NCI-H1048 (cell line): ENCODE data around the gene VPS25.
"Not testable (repeated sequence)": the region's sequence is repeated elsewhere in the genome, so short reads cannot be mapped to it uniquely, and the experiment has no call there.

Source experiments
- DNase-seq: peaks from one replicate; lab custom pipeline; 2025; lab: John Stamatoyannopoulos, UW

VPS25 gene

DNA sequence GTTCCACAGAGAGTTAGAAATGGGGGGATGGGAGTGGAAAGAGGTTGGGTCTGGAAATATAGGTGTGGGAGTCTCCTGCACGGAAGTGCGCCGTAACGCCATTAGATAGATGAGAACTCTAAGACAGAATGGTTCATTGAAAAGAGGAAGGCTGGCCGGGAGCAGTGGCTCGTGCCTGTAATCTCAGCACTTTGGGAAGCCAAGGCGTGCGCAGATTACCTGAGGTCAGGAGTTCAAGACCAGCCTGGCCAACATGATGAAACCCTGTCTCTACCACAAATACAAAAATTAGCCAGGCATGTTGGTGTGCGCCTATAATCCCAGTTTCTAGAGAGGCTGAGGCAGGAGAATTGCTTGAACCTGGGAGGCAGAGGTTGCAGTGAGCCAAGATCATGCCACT is 5.2 kb upstream of the VPS25 start:
- not testable (repeated sequence) for DNase-seq

DNA sequence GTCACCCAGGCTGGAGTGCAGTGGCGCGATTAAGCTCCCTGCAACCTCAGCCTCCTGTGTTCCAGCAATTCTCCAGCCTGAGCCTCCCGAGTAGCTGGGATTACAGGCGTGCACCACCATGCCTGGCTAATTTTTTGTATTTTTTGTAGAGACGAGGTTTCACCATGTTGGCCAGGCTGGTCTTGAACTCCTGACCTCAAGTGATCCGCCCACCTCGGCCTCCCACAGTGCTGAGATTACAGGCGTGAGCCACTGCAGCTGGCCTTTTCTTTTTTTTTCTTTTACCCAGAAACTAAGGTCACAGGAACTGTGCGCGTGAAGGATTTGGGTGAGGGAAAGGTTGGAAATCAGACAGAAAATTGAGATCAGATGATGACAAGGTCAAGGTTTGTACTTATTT is 3.3 kb upstream of the VPS25 start:
- DNase-seq, result not testable (repeated sequence)

DNA sequence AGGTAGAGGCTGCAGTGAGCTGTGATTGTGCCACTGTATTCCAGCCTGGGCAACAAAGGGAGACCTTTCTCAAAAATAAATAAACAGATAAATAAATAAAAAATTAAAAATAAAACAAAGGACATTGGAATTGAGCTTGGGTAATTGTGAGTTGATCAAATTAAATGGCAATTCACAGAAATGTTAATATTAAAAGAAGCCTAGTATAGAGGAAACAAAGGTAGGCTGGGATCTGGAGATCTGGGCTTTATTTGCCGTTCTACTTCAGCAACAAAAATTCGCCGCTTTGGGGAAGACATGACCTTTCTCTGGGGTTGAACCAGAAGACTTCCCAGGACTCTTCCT is 332 bp upstream of the VPS25 start:
- no peak for DNase-seq

DNA sequence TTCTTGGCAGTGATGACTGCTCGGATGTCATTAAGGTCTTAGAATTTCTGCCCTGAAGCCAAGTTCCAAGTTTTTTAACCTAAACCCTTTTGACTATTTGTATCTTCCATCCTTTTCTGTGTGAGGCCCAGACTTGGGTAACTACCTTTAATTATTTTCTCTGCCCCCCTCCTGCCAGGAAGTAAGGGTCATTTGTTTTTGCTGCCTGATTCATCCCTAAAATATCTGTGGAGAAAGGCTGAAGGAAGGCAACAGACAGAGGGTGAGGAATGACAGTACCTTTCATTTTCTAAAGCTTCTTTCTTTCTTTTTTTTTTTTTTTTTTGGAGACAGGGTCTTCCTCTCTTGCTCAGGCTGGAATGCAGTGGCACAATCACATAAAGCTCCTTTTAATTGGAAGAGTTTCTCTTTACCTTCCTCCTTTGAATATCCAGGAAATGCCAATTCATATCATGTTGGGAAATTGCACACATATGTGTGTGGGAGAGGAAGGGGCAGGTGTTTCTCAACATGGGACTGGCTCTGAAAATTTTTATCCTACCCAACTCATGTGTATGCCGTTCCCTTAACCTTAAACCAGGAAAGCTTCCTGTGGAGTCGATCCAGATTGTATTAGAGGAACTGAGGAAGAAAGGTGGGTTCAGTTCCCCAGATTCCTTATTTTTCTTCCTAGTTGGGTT is 957 bp downstream of the VPS25 start:
- DNase-seq, result no peak

DNA sequence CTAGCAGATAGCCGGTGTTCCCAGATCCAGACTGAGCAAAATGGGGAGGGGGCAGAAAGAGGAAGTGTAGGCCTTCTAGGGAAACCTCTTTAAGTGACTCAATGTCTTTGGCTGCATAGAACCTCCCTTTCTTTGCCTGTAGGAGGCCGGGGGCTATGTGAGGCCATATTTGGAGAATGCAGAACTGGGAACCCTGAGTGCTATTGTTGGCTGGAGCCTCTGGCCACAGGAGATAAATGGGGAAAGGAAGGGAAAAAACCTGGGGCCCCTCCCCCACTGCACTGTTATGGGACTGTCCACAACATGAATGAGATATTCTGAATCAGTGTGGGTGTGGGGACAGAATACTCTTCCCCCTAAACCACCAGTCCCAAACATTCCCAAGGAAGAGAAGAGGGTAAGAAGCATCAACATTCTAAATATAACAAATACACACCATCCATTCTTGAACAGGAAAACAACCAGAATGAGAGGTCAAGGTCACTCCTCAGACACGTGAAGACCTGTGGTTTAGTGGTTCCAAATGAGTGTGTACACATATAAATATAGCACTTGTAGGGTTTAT is 2.4 kb downstream of the VPS25 start:
- no peak for DNase-seq

DNA sequence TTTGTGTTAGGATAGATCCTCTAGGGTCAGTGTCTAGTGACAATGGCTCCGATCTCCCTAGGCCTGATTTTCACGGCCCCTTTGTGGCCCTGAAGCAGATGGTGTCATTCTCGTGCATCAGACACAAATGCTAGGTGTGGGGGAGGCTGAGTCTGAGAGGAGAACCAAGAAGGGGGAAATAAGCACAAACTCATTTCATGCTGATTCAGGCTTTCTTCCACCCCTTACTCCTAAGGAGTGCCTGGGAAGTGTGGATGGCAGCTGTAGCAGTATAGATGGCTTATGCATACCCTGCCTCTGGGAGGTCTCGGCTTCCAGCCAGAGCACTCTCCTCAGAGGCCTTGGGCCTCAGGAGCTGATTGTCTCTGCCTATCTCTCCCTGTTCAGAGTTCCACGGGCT is 5.3 kb downstream of the VPS25 start:
- DNase-seq, result no peak

DNA sequence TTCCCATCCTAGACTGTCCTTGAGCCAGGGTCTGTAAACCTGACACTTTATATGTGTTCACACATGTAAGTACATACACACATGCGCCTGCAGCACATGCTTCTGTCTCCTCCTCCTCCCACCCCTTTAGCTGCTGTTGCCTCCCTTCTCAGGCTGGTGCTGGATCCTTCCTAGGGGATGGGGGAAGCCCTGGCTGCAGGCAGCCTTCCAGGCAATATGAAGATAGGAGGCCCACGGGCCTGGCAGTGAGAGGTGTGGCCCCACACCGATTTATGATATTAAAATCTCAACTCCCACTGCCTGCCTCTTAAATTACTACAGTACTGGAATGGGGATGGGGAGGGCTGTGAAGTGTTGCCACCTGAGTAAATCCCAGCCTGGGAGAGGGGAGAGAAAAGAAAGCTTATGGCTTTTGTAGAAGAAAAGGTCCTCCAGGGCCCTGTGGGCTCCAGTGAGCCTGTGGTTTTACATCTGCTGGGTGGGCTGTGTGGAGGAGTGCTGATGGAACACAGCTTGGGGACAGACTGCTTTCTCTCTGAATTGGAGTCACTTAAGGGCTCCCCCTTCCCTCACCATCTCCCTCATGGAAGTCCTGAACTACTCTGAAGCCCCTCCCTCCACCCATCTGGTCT is 6.2 kb downstream of the VPS25 start:
- DNase-seq, result no peak

DNA sequence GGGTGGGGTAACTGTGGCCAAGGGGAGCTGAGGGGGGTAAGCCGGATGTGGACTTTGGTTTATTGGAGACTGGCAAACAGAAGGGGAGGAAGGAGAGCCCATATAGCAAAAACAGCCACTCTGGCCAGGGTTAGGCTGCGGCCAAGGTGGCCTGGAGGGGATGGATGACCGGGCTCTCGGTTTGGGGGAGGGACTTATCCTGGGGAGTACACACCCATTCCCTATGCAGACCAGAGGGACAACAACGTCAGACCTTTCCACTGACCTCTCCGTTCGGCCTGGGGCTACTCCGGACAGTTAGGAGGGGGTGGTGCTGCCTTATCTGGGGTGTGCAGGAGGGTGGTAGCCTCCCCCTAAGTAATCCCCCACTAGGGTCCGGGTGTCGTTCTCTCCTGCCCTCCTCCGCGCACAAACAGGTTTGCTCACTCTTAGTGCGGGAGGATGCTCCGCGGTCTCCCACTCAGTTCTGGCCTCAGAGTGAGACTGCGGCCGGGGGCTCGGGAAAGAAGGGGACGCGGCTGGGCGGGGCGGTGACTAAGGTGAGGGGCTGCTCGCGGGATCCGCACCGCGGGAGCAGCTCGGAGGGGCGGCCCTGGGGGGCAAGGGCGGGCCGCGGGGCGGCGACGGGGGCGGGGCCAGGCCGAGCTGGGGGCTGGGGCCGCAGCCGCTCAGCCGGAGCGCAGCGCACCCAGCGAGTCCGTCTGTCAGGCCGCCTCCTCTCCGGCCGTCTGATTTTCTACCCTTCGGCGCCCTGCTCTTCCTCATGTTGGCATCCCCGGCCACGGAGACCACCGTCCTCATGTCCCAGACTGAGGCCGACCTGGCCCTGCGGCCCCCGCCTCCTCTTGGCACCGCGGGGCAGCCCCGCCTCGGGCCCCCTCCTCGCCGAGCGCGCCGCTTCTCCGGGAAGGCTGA is 6.9 kb downstream of the VPS25 start, which contains the start of gene WNK4:
Gene WNK4, plus strand, starts transcription at position 675 of the 915 bp plus-strand sequence. Its CDS starts 89 bp downstream, at position 764.
- no peak for DNase-seq

DNA sequence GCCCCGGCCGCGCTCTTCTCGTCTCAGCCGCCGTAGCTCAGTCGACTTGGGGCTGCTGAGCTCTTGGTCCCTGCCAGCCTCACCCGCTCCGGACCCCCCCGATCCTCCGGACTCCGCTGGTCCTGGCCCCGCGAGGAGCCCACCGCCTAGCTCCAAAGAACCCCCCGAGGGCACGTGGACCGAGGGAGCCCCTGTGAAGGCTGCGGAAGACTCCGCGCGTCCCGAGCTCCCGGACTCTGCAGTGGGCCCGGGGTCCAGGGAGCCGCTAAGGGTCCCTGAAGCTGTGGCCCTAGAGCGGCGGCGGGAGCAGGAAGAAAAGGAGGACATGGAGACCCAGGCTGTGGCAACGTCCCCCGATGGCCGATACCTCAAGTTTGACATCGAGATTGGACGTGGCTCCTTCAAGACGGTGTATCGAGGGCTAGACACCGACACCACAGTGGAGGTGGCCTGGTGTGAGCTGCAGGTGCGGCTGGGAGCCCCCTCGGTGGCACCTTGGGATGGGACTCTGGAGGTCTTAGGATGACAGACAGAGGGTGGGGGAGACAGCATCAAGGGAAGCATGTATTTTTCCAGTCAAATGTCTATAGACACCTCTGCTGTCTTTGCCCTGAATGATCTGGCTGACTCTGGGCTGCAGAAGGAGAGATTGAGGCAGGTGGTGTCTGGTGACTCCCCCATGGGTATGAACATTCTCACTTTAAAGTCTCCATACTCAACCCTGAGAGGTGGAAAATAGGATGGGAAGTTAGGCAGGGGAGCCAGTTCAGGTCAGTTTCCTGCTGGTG is 7.8 kb downstream of the VPS25 start:
- no peak for DNase-seq

DNA sequence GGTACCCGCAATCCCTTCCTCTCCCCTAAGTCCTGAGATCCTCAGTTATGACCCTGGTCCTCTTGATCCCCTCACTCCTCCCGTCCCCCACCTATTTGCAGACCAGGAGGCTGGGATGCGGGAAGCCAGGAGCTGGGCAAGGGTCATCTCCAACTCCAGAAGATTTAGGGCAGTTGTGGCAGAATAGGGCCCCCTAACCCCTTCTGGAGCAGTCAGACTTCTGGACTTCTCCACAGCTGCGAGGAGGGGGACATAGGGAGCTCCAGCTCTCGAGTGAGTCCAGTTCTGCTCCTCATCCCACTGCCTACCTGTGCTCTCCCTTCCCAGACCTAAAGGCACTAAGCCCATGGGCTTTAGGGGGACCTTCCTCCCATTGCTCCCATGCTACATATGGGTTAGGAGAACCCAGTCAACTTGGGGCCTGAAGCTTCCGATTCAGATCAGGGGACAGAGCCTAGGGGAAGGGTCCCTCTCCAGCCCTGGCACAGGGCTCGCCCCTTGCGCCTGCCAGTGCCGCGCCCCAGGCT is 8.5 kb downstream of the VPS25 start:
- DNase-seq, result no peak

DNA sequence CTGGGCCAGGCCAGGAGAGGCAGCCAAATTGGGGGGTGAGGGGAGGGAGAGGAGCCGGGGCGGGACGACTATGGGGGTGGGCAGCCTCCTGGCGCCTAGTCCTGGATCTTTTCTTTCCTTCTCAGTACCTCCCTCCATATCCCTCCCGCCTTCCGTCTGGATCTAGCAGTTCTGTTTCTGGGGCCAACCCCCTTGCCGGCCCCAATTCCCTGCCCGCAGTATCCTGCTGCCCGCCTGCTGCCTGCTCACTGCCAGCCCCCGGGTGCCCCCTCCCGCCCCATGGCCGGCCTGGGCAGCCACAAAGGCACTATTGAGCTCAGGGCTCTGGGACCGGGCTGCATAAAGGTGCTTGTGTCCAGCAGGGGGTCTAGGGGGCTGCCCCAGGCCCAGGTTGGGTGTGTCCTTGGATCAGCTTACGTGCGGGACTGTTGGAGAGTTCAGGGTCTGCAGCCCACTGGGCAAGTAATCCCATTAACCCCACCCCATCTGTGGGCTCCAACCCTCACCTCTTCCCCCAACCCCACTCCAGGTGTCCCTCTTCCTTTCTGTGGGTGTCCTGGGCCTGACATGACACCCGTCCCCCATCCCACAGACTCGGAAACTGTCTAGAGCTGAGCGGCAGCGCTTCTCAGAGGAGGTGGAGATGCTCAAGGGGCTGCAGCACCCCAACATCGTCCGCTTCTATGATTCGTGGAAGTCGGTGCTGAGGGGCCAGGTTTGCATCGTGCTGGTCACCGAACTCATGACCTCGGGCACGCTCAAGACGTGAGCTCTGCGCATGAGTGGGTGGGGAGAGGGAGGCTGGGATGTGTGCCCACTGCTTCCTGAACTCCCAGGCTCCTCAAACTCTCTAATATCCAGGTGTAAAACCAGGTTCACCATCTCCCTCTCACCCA is 9.2 kb downstream of the VPS25 start:
- DNase-seq, result no peak

DNA sequence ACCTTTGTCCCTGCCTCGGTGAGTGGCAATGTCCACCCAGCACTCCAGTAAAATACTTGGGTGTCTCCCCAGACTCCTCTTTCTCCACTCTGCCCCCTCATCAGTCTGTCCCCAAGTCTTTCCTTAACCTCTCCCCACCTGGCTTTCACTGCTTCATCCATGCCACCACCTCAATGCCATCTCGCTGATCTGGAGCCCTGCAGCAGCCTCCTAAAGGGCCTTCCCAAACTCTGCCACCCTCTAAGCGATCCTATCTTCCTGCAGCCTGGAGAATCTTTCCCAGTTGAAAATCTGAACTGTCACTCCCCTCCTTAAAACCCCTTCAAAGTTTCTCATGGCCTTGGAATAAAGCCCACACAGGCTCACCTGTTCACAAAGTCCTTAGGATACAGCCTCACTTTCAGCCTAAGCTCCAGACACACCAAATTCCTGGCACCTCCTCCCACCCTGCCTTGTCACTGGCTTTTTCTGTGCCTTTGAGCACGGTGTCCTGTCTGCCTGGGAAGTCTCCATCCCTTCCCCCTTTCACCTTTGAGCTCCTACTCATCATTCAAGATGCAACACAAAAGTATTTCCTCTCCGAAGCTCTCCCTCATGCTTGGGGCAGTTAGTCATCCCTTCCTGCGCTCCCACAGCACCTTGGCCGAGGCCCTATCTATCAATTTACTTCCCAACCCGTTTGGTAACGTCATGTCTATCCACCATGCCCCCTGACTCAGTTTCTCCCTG is 10.0 kb downstream of the VPS25 start:
- DNase-seq, result no peak

DNA sequence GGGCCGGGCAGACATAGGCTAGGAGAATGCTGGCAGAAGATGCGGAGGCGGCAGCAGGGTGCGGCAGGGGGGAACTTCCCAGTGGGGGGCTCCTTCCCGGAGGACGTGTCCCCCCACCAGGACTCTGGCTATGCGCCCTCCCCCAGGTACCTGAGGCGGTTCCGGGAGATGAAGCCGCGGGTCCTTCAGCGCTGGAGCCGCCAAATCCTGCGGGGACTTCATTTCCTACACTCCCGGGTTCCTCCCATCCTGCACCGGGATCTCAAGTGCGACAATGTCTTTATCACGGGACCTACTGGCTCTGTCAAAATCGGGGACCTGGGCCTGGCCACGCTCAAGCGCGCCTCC is 10.5 kb downstream of the VPS25 start:
- DNase-seq, result no peak

DNA sequence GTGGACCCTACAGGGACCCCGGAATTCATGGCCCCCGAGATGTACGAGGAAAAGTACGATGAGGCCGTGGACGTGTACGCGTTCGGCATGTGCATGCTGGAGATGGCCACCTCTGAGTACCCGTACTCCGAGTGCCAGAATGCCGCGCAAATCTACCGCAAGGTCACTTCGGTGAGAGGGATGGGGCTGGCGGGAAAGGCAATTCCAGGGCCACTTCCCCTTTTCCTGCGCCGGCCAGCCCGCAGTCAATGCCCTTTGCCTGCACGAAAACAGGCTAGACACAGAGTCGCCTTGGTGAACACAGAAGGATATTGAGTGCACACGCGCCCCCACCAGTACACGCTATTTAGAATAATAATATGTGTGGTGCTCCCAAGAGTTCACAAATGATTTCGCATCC is 11.2 kb downstream of the VPS25 start:
- DNase-seq, result no peak

DNA sequence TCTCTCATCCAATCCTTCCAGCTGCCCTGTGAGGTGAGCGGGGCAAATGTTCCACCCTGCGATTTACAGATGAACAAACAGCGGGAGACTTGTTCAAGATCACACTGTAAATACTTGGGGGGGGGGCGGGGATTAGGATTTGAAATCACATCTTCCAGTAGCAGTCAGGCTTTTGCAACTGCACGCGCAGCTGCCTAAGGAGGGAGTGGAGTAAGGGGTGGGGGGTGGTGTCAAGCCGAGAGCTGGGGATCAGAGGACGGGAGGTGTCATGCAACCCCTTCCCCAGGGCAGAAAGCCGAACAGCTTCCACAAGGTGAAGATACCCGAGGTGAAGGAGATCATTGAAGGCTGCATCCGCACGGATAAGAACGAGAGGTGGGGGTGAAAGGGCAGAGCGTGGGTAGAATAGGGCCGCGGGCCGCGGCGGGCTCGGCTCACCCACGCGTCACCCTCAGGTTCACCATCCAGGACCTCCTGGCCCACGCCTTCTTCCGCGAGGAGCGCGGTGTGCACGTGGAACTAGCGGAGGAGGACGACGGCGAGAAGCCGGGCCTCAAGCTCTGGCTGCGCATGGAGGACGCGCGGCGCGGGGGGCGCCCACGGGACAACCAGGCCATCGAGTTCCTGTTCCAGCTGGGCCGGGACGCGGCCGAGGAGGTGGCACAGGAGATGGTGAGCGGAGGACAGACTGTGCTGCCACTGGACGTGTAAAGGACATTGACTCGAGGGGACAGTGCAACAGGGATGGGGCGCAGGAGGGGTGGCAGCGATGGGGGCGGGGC is 11.8 kb downstream of the VPS25 start:
- DNase-seq, result no peak

DNA sequence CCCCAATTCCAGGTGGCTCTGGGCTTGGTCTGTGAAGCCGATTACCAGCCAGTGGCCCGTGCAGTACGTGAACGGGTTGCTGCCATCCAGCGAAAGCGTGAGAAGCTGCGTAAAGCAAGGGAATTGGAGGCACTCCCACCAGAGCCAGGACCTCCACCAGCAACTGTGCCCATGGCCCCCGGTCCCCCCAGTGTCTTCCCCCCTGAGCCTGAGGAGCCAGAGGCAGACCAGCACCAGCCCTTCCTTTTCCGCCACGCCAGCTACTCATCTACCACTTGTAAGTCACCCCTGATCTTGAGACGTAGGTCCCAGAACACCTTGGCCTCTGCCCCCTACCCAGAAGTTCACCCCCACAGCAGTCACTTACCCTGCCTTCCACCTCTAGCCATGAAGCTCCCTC is 14.0 kb downstream of the VPS25 start:
- DNase-seq, result no peak

DNA sequence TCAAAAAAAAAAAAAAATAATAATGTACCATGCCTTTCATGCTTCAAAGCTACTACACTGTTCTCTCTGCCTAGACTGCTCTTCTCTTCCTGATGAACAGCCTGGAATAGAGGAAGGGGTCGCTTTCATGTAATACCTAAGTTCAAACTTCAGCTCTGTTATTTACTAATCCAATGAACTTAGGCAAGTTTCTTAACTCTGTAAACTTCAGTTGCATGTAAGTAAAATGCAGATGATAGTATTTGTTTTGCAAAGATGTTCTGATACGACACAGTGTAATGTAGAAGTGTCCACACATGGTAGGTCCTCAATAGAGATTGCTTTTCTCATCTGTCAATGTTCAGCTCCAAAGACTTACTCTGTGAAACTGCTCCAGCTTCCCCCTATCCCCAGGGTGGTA is 18.7 kb downstream of the VPS25 start:
- no peak for DNase-seq

DNA sequence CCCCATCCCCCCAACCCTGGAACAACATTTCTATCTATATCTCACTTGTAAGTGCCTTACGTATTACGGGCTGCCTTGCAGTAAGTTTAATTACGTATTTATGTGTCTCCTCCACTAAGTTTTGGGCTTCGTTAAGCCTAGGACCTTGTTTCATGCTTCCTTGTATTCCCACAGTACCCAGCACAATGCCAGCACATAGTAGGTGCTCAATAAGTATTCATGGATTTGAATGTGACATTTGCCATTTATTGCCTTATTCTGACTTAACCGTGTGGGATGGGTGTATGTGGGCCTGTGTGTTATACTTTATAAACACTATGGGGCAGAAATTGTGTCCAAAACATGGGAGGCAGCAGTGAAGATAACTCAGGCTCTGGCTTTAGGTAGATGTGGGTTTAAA is 19.3 kb downstream of the VPS25 start:
- DNase-seq, result no peak

DNA sequence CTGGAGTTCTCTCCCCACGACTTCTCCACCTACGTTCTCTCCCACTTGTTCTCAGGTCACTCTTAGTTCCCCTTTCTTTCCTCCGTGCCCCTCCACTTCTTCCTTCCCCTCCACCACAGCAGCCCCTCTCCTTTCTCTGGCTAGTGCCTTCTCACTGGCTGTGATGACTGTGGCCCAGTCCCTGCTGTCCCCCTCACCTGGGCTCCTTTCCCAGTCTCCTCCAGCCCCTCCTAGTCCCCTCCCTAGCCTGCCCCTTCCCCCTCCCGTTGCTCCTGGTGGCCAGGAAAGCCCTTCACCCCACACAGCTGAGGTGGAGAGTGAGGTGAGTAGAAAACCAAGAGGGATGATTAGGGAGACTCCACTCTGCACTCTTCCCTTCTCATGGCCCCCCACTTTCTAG is 21.8 kb downstream of the VPS25 start:
- no peak for DNase-seq
